Measurements from ENCODE around the gene SPTB. TPM values are rescaled to one million over a fixed set of nuclear protein-coding genes. Genes with fewer than 3 reads are reported as not detected.

The SPTB gene
- total and polyA plus RNA-seq, 8 donors, result 2.2 to 4.7 (median 3.3) TPM

GRCh38 chr14:64891173-64891838, 11.6 kb upstream of the SPTB start:
- no peaks in the 10 kb centered on the region for H3K36me3 ChIP-seq
- peaks cover 3 to 21% of the 10 kb centered on the region in 2 donors for H3K27me3 ChIP-seq
- H3K4me3 ChIP-seq, result no peak overlapping the region
- intact Hi-C loops (cut with DNase I), result no loop called here
- H3K27ac ChIP-seq, result no peak overlapping the region
- DNase-seq, result no peak
- no peaks in the 10 kb centered on the region for H3K4me1 ChIP-seq
- H3K9me3 ChIP-seq, result no peaks in the 10 kb centered on the region
- ATAC-seq, result no peak
- TF ChIP-seq, protein P1, sequence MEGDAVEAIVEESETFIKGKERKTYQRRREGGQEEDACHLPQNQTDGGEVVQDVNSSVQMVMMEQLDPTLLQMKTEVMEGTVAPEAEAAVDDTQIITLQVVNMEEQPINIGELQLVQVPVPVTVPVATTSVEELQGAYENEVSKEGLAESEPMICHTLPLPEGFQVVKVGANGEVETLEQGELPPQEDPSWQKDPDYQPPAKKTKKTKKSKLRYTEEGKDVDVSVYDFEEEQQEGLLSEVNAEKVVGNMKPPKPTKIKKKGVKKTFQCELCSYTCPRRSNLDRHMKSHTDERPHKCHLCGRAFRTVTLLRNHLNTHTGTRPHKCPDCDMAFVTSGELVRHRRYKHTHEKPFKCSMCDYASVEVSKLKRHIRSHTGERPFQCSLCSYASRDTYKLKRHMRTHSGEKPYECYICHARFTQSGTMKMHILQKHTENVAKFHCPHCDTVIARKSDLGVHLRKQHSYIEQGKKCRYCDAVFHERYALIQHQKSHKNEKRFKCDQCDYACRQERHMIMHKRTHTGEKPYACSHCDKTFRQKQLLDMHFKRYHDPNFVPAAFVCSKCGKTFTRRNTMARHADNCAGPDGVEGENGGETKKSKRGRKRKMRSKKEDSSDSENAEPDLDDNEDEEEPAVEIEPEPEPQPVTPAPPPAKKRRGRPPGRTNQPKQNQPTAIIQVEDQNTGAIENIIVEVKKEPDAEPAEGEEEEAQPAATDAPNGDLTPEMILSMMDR (IDR thresholded peaks at IDR 0.05), result no peak

- H3K36me3 ChIP-seq, result no peaks in the 10 kb centered on the region
- peaks cover 3 to 21% of the 10 kb centered on the region in 2 donors for H3K27me3 ChIP-seq
- intact Hi-C loops (cut with DNase I), result no loop called here
- H3K27ac ChIP-seq, result no peak overlapping the region
- DNase-seq (no peak), ATAC-seq (no peak)
- TF ChIP-seq, protein P1 (IDR thresholded peaks at IDR 0.05), result no peak
- H3K4me1 ChIP-seq, result no peaks in the 10 kb centered on the region
- H3K4me3 ChIP-seq, result no peak overlapping the region
- no peaks in the 10 kb centered on the region for H3K9me3 ChIP-seq
These were observed 9.6 kb upstream of the SPTB start for GRCh38 chr14:64889352-64889751.

DNA sequence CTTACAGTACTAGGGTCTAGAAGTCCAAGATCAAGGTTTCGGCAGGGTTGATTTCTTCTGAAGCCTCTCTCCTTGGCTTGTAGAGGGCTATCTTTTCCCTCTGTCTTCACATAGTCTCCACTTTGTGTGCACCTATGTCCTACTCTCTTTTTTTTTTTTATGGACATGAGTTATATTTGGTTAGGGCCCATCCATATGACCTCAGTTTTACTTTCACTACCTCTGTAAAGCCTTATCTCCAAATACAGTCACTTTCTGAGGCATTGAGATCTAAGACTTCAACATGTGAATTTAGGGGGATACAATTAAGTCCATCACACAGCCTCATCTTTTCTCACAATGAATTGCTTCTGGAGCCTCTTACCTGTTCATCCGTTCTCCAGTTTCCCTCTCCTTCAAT, 5.9 kb upstream of the SPTB start:
- no peaks in the 10 kb centered on the region for H3K36me3 ChIP-seq
- H3K27me3 ChIP-seq, result peaks cover 14 to 49% of the 10 kb centered on the region in 2 donors
- no peak for DNase-seq
- ATAC-seq, result no peak
- H3K9me3 ChIP-seq, result no peaks in the 10 kb centered on the region
- H3K4me1 ChIP-seq, result peaks cover 0 to 4% of the 10 kb centered on the region in 2 donors
- no peak overlapping the region for H3K27ac ChIP-seq
- no peak overlapping the region for H3K4me3 ChIP-seq
- intact Hi-C loops (cut with DNase I), result no loop called here
- TF ChIP-seq, protein P1 (IDR thresholded peaks at IDR 0.05), result no peak

DNA sequence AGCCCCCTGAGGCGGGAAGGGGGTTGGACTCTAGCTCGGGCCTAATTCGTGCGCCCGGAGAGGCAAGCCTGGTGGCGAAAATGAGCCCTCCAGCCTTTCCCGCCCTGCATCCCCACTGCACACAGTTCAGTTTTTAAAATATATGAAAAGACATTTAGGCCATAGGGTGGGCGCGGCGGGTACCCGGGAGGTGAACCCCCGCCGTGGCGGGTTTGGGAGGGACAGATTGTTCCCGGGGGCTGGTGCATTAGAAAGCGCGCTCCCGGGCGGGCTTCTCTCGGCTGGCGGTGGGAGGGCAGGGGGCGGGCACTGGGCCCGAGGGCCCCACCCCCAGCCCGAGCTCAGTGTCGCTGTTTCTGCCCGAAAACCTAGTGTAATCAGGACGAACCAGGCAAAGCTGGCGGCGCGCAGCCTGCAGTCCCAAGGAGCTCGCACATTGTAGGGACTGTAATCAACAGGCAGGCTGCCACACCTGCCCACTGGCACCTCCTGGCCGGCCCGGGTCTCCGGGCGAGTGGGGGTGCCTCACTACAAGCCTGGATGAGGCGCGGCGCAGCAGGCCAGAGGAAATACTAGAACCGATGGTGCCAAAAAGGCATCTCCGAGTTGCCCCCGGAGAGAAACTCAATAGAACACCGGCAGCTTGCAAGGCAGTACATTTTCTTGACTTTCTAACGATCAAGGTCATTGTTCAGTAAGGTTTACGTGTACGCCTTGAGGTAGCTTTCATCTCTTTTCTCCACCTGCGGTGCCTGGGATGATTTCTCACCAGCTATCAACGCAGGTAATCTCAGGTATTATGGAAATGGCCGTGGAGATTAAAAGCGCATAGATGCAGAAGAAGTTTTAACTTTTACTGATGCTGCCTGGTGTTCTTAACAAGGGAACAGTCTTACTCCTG, 764 bp upstream of the SPTB start:
- DNase-seq (peak; percentile 22 to 85 (median 46)), ATAC-seq (peak; percentile 94)
- Histone ChIP-seq H3K27me3 (peaks cover 28 to 74% of the 10 kb centered on the region in 2 donors), H3K4me1 (peaks cover 0 to 23% of the 10 kb centered on the region in 2 donors), H3K4me3 (peak overlapping the region; percentile 43 to 49), H3K27ac (no peak overlapping the region), H3K36me3 (no peaks in the 10 kb centered on the region), H3K9me3 (no peaks in the 10 kb centered on the region)
- TF ChIP-seq, protein P1 (IDR thresholded peaks at IDR 0.05), result no peak
- intact Hi-C loops (cut with DNase I), result no loop called here
